ENCODE data around the gene OCEL1.
A peak's percentile ranks its signal among the peaks of the same experiment; 100 is the strongest.
"Not testable (repeated sequence)": the region's sequence is repeated elsewhere in the genome, so short reads cannot be mapped to it uniquely, and the experiment has no call there.

Gene OCEL1

DNA sequence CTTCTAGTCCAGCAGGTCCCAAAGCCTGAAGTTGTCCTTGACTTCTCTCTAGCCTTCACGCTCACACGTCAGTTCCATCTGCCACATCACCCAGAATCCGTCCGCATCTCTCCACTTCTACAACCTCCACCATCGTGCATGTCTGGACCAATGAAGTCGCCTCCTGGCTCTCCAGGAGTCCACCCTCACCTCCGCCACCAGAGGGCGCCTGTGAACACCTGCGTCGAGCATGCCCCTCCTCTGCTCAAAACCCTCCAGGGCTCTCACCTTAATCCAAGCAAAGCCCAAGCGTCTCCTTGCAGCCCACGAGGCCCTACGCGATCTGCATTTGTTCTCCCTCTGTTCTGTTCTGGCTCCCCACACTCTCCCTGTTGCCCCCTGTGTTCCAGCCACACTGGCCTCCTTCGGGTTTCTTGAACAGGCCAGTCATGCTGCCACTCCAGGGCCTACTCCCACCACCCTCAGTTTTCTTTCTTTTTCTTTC lies 34.9 kb downstream of the OCEL1 start:
- DNase-seq (ENCODE audit: low spot score) = peak; percentile 54

DNA sequence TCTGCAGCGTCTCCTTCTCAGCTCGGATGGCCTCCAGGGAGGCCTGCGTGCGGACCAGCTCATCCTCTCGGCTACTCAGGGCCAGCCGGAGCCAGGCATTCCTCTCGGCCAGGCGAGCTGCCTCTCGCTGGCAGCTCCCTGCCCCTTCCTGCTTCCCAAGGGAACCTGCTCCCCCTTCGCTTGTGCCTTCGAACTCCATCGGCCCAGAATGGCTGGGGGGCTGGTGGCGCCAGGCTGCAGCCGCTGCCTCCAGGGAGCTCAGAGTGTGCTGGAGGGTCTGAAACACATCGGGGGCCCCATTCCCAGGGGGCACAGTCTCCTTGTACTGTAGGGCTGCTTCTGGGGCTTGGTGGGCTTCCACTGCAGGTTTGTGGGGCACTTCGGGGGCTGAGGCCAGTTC lies 36.5 kb downstream of the OCEL1 start:
- no peak for DNase-seq (ENCODE audit: low spot score)

DNA sequence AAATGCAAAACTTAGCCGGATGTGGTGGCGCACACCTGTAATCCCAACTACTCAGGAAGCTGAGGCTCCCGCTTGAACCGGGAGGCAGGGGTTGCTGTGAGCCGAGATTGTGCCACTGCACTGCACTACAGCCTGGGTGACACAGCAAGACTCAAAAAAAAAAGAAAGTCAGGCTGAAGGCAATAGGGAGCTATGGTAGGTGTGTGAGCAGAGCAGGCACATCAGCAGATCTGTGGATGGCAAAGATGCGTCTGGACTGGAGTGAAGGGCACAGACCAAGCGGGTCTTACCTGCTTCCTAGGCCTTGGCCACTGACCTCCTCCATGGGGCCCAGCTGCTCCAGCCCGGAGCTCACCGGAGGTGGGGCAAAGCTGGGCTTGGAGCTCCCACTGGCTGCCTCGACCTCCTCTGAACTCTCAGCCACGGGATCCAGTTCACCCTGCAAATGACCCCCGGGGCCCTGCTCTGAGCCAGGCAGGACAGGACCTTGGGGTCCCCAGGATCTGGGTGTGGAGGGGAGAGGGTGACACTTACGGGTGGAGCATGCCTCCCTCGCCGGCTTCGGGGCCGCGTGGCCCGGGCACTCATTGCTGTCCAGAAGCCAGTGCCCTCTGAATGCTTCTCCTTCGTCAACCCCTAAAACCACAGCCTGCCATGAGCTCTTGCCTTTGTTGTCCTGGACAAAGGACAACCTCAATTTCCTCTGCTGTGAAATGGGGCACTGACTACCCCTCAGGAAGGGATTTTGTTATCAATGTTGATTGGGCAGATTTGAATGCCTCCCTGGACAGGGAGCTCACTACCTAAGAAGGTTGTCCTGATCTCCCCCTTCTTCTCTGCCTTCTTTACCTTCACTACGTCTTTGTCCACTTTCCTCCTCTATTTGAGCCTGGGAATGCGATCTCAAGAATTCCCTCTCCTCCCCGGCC lies 38.0 kb downstream of the OCEL1 start:
- DNase-seq (ENCODE audit: low spot score) = no peak

- DNase-seq (ENCODE audit: low spot score) = no peak
Observed at GRCh38 chr19:17264641-17264979, 38.6 kb downstream of the OCEL1 start, which contains the start of gene USHBP1. Gene USHBP1, minus strand, starts transcription at chr19:17264745. Its CDS starts 446 bp downstream, at chr19:17264299.

- DNase-seq (ENCODE audit: low spot score) = no peak
Observed at GRCh38 chr19:17266026-17266425, 40.0 kb downstream of the OCEL1 start.

DNA sequence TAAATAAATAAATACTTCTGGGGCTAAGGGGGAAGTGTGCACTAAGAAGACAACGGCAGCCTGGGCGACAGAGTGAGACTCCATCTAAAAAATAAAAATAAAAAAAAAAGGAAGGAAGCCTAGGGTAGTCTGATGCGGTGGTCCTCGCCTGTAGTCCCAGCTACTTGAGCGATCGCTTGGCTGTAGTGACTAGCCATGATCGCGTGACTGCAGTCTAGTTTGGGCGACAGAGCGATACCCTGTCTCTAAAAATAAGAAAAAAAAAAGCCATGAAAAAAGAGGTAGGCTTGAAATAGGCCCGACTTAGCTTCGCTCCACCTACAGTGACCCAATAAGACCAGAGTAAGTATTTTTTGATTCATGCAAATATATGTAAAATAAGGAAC lies 40.6 kb downstream of the OCEL1 start:
- DNase-seq (ENCODE audit: low spot score) = no peak

DNA sequence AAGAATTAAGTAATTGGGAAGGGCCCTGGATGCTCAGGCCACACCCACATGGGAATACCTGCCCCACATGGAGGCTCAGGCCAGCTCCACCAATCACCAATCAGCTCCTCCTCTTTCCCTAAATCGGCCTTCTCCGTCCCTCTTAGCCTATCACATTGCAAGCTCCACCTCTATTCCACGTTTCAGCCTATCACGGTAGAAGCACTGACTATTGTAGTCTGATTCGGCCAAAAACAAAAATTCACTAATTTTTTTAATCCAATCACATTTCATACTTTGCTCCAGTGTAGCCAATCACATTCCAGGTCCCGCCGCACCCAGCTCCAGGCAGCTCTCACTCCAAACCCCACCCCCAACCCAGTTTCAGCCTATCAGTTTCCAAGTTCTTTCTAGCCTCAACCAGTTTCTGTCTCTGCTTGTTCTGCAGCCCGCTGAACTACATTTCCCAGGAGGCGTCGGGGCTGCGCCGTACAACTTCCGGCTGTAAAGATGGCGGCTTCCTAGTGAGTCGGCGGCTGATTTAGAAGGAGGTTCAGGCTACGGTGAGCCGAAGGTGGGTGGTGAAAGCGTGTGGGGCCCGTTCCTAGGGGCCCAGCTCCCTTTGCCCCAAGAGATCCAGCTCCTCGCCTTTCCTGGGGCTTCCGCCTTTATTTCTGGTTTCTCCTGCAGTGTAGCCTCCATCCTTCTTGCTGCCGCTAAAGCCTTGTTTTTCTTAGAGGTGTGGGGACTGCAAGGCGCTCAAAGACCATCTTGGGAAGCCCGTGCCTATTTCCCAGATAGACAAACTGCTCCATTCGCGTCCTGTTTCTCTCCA lies 41.2 kb downstream of the OCEL1 start, which contains the start of gene BABAM1:
BABAM1 (plus strand) TSS at position 469 of the 814 bp plus-strand sequence. CDS start 1,364 bp downstream, outside the sequence.
- DNase-seq (ENCODE audit: low spot score) = peak; percentile 99

- DNase-seq (ENCODE audit: low spot score) = no peak
Observed at GRCh38 chr19:17268754-17269153, 42.7 kb downstream of the OCEL1 start.

DNA sequence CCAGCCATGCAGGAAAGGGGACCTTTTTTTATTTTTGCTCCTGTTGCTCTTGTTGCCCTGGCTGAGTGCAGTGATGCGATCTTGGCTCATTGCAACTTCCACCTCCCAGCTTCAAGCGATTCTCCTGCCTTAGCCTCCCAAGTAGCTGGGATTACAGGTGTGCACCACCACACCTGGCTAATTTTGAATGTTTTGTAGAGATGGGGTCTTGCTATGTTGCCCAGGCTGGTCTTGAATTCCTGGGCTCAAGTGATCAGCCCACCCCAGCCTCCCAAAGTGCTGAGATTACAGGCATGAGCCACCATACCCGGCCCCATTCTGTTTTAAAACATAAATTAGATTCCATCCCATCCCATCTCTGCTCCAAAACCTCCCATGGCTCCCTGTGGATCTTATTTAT lies 48.9 kb downstream of the OCEL1 start:
- DNase-seq (ENCODE audit: low spot score) = not testable (repeated sequence)

DNA sequence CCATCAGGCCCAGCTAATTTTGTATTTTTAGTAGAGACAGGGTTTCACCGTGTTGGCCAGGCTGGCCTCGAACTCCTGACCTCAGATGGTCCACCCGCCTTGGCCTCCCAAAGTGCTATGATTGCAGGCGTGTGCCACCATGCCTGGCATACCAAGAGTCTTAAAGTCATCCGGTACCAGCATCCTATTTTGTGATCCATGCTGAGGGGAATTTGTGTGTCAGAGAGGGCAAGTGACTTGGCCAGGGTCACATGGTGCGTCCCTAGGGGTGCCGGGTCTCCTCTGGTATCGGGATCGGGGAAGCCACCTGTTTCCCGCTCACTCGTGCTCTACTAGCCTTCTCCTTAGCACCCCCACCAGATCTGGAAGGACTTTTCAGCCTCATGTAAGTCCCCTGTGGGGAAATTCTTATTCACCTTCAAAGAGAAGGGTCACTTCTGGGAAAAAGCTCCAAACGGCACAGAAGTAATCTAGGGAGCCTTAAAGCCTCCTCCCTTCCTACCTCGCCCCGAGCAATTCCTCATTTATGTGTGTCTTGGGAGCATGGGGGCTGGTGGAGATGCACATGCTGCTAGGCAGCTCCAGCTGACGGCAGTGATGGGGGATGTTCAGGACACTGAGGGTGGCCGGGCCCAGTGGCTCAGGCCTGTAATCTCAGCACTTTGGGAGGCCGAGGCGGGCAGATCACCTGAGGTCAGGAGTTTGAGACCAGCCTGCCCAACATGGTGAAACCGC lies 49.6 kb downstream of the OCEL1 start:
- no peak for DNase-seq (ENCODE audit: low spot score)
